GM18909 (cell line): ENCODE results near the gene PRR13.
"Not testable (repeated sequence)": the region's sequence is repeated elsewhere in the genome, so short reads cannot be mapped to it uniquely, and the experiment has no call there.

Source experiments
- ATAC-seq: cut with Tn5 transposase; IDR thresholded peaks from one replicate; pipeline ENCODE4 v1.9.1; 2021; ENCODE audit warnings: mild to moderate bottlenecking; ENCODE audit not compliant: unreplicated experiment, poor library complexity

The PRR13 gene

GRCh38 chr12:53467082-53467481 is 25.5 kb downstream of the PRR13 start:
- ATAC-seq, result no peak

DNA sequence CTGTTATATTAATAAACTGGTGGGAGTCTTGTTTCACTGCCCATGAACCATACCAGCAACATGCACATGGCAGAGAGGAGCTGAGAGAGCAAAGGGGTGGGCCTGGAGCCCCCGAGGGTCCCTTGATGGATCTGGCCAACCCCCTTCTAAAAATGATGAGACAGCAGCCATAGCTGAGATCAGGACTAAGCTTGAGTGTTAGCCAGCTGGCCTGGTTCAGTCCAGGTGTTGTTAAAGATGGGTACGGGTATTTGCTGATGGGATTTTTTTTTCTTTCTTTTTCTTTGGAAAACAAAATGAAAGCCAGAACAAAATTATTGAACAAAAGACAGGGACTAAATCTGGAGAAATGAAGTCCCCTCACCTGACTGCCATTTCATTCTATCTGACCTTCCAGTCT is 26.3 kb downstream of the PRR13 start:
- ATAC-seq, result no peak

DNA sequence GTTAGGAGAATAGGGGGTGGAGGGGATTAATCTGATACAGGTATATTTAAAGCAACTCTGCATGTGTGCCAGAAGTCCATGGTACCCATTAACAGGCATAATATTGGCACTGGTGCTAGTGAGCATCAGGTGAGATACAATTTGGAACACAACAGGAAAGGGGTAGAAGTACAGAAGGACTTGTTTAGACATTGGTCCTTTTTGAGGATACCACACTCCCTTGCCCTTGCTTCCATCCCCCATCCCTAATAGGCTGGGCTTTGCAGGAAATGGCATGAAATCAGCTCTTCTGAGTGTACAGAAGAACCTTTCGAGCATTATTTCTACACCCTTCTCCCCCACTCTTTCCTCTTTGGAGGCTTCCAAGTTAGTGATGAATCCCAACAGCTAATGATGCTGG is 26.7 kb downstream of the PRR13 start:
- no peak for ATAC-seq

GRCh38 chr12:53472056-53472582 is 30.6 kb downstream of the PRR13 start:
- ATAC-seq, result no peak

- no peak for ATAC-seq
Measured at GRCh38 chr12:53474077-53474476, 32.5 kb downstream of the PRR13 start.

DNA sequence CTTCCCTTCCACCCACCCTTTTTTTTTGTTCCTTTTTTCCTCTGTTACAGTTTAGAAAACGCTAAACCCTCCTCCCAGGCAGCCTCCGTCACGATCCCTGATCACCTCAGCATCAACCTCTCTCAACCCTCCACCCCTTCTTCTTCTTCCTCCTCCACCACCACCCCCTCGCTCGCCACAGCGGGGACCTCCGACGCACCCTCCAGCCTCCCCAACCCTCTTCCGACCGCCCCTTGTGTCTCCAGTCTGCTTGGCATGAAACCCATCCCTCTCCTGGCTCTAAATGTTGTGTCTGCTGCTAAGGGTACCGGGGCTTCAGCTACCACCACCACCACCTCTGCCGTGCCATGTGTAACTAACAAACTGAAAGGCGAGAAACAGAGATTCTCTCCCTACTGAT is 33.3 kb downstream of the PRR13 start:
- no peak for ATAC-seq

DNA sequence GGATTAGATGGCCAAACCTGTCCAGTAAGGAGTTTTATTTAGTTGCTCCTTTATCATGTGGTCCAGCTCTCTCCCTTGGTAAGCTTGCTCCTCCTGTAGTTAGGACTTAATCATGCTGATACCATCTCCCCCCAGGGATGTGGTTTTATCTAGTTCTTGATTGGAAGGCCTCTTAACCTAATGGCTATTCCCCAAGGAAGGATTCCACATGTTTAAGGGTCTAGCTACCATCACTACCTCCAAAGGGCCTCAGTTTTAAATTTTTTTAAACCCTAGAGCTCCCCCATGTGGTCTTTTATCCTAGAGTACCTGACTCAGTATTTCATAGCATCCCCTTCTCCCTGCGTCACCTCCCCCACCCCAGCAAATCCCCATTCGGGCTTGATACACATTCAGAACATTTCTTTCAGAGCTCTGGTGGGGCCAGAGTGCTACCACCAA is 35.3 kb downstream of the PRR13 start:
- no peak for ATAC-seq

- no peak for ATAC-seq
Measured at GRCh38 chr12:53478865-53479264, 37.3 kb downstream of the PRR13 start.

- ATAC-seq, result no peak
Measured at GRCh38 chr12:53479331-53479730, 37.8 kb downstream of the PRR13 start.

GRCh38 chr12:53480491-53481442 is 39.2 kb downstream of the PRR13 start:
- no peak for ATAC-seq

DNA sequence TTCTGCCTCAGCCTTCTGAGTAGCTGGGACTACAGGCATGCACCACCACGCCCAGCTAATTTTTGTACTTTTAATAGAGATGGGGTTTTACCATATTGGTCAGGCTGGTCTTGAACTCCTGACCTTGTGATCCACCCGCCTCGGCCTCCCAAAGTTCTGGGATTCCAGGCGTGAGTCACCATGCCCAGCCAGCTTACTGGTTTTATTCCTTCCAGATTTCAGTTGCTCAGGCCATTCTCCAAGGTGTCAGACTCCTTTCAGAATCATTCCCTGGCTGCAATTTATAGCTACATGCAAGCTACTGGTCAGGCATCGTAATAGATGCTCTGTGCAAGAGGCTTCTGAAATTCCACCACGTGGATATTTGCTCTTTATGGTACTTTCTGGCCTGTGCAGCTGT is 39.9 kb downstream of the PRR13 start:
- ATAC-seq, result not testable (repeated sequence)

DNA sequence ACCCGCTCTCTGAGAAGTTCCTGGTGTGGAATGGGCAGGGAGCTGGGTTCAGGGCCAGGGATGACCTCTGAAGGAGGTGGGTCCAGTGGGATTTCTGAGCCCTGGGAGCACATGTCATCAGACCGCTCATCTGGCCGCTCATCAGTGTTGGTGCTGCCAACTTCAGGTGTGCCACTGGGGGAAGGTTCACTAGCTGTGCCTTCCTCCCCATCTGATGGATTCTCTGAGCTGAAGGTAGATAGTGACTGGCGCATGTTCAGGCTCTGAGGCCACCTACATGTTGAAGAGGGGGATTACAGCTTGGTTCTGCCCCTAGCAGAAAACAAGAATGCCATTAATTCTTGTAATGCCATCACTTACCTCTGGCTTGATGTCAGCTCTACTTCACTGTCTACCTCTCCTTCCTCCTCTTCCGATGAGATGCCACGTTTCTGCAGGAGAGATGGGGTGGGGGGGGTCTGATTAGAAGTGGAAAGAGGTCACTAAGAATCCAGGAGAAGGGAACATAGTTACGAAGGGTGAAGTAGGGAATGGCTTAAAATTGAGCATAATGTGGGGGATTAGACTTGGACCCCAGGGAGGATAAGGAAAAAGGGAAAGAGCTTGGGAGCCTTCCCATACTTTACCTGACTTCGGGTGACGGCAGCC is 40.5 kb downstream of the PRR13 start:
- no peak for ATAC-seq

DNA sequence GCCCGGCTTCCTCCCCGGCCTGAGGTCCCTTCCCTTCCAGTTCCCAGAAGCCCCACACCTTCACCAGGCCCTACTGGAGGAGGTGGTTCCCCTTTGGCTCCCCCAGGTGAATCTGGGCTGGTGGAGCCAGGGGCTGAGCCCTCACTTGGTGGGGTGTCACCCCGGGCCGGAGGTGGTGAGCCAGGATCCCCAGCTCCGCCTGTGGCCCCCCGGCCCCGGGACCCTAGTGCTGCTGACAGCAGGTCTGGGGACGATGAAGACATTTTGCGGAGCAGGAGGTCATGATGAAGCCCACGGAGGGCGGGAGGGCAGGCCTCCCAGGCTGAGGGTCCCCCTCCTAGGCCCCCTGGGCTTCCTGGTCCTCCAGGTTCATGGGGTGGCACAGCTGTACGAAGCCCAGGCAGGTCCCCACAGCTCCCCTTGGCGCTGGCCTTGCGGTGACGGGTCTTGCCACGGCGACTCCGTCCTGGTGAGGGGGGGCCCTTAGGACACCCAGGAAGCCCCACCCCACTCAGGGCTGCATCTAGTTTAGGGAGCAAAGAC is 41.2 kb downstream of the PRR13 start:
- no peak for ATAC-seq

- no peak for ATAC-seq
Measured at GRCh38 chr12:53483225-53483978, 41.9 kb downstream of the PRR13 start.

DNA sequence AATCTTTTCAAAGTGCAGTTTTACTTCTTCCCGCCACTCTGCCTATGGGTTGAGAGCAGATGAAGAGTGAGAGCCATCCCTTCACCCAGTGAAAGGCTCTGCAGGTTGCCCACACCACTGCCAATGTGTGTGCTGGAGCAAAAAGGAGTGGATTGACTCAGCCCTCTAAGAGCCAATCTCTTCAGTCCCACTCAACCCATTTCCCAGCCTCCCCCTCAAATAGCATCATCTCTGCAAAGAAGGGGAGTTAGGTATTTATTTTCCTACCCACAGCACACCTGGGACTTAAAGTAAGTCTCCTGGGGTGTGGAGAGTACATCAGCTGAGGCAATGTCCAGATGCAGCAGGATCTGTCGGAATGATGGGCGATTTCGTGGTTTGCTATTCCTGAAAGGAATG is 42.4 kb downstream of the PRR13 start:
- no peak for ATAC-seq

- no peak for ATAC-seq
Measured at GRCh38 chr12:53484686-53485575, 43.4 kb downstream of the PRR13 start.

GRCh38 chr12:53485955-53486735 is 44.6 kb downstream of the PRR13 start:
- ATAC-seq, result no peak

DNA sequence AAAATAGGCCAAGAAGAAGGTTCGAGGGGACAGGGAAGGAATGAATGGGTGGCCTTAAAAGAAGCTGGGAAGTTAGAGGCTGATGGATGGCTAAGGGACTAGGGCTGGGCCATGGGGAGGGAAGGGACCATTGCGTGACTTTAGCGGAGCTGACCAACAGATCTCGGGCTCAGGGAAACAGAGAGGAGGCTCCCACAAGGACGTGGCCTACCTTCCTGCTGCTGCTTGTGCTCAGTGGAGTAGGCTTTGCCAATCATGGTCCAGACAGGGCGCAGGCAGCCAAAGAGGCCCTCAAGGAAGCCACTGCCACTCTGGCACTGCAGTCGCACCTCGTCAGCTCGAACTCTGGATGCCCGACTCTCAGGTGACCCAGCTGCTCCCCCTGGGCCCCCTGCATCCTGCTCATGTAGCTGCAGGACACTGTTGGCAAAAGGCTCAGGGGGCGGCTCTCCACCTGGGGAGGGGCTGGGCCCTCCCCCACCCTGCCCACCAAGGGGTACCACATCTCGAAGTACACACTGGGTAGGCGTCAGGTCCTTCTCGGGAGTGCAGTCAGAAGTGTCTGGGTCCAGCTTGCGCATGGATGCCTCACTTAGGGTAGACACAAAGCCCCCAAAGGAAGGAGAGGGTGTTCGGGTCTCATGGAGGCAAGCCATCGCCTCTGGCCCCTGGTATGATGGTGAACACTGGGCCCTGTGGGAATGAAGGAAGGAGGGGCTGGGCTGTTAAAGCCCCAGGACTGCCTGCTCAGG is 45.4 kb downstream of the PRR13 start:
- ATAC-seq, result no peak
